SU-DHL-6 (cell line): ENCODE measurements around the gene RILPL1.

Source experiments
- H2AFZ ChIP-seq: fragments of 200-600 bp; sonication (generic); 2 replicates; pipeline ENCODE4 v1.6.1; 2014; ENCODE audit warnings: low read depth, mild to moderate bottlenecking, moderate library complexity, mixed read lengths, antibody characterized with exemption, low read length; ENCODE audit not compliant: severe bottlenecking
- H3F3A ChIP-seq: fragments of 200-600 bp; shearing (Covaris generic); 2 replicates; pipeline ENCODE4 v1.6.0; 2016; ENCODE audit warnings: antibody characterized with exemption, mild to moderate bottlenecking; ENCODE audit not compliant: insufficient read depth
- H3K27ac ChIP-seq: fragments of 200-600 bp; sonication (generic); 2 replicates; pipeline ENCODE4 v1.5.1; 2016; ENCODE audit warnings: low read depth, mild to moderate bottlenecking, low read length, moderate library complexity, mixed read lengths
- H3K27me3 ChIP-seq: fragments of 200-600 bp; sonication (generic), shearing (Covaris generic); 2 replicates; pipeline ENCODE4 v1.6.0; 2014; ENCODE audit warnings: mild to moderate bottlenecking, low read length
- H3K36me3 ChIP-seq: fragments of 200-600 bp; sonication (generic); 2 replicates; pipeline ENCODE4 v1.6.1; 2014; ENCODE audit warnings: mild to moderate bottlenecking, low read length, mixed read lengths
- H3K4me2 ChIP-seq: fragments of 300-600, 200-600 bp; shearing (Covaris generic), sonication (generic); 2 replicates; pipeline ENCODE4 v1.6.0; 2014; ENCODE audit warnings: low read length, low read depth, mild to moderate bottlenecking; ENCODE audit not compliant: poor library complexity, severe bottlenecking
- H3K4me3 ChIP-seq: fragments of 200-600 bp; sonication (generic); 2 replicates; pipeline ENCODE4 v1.5.1; 2014; ENCODE audit warnings: antibody characterized with exemption, low read length, mild to moderate bottlenecking, mixed read lengths; ENCODE audit not compliant: insufficient read depth, poor library complexity, severe bottlenecking
- H3K79me2 ChIP-seq: fragments of 200-600 bp; sonication (generic); 2 replicates; pipeline ENCODE4 v1.6.1; 2014; ENCODE audit warnings: mild to moderate bottlenecking, low read length, moderate library complexity; ENCODE audit not compliant: insufficient read depth
- H3K9ac ChIP-seq: fragments of 200-600 bp; sonication (generic); 2 replicates; pipeline ENCODE4 v1.7.0; 2014; ENCODE audit warnings: mild to moderate bottlenecking, low read length
- H3K9me2 ChIP-seq: fragments of 200-600 bp; sonication (generic); replicated peaks from 2 replicates; pipeline ENCODE4 v1.6.1; 2014; ENCODE audit warnings: low read length; ENCODE audit not compliant: insufficient read depth
- H3K9me3 ChIP-seq: fragments of 200-600 bp; sonication (generic); 2 replicates; pipeline ENCODE4 v1.6.1; 2014; ENCODE audit warnings: low read length, mixed read lengths; ENCODE audit not compliant: insufficient read depth
- H4K20me1 ChIP-seq: fragments of 200-600 bp; sonication (generic); 2 replicates; pipeline ENCODE4 v1.6.1; 2014; ENCODE audit warnings: low read depth, mild to moderate bottlenecking, antibody characterized with exemption, low read length, moderate library complexity, mixed read lengths
- EZH2phosphoT487 ChIP-seq: fragments of 200-600 bp; sonication (generic), shearing (Covaris generic); conservative IDR thresholded peaks from 2 replicates; pipeline ENCODE4 v1.6.1; 2018; ENCODE audit warnings: mild to moderate bottlenecking, antibody characterized with exemption, low read length, moderate library complexity, mixed read lengths
- TF ChIP-seq, protein P1 (sequence below): fragments of 200-600 bp; sonication (generic); IDR thresholded peaks from one replicate; pipeline ENCODE4 v1.5.1; 2017; ENCODE audit warnings: antibody characterized with exemption, mild to moderate bottlenecking, low read length, moderate library complexity; ENCODE audit not compliant: insufficient read depth, poor library complexity, severe bottlenecking

The RILPL1 gene

DNA sequence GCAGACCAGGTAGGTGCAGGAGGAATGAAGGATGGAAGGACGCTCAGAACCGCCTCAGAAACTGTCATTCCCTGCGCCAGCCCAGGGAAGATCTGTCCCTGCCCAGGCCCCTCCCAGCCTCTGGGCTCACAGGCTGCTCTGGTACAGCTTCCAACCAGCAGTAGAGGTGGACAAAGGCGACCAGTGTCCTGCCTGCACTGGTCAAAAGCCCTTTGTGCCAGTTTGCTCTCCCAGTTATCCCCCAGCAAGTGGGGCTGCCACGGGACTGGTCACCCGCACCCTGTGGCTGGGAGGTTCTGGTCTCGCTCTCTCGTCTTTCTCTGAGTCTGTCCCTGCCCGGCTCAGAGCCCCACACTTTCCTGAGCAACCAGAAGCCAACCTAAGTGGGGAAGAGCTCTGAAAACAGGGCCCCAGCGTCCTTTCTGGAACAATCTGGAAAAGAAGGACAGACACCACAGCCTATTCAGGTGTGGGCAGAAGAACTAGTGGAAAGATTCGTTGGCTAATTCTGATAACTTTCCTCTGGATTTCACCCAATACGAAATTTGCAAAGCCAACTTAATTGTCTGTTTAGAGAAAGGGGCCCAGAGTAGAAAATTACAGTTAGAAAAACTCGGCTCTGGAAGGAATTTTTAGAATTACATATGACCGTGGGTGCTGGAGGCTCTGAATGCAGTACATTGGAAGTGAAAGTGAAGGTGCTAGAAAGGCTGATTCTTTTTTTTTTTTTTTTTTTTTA is 53.9 kb downstream of the RILPL1 start:
- Histone ChIP-seq H3F3A (no peaks in the 10 kb centered on the region), H2AFZ (no peak overlapping the region), H3K9me2 (no peaks in the 10 kb centered on the region), H3K27me3 (no peaks in the 10 kb centered on the region), H3K36me3 (no peaks in the 10 kb centered on the region), H4K20me1 (no peaks in the 10 kb centered on the region), H3K4me2 (no peak overlapping the region), H3K9me3 (no peaks in the 10 kb centered on the region), H3K4me3 (no peak overlapping the region), H3K9ac (no peak overlapping the region), H3K79me2 (no peaks in the 10 kb centered on the region), H3K27ac (no peak overlapping the region)
- no peak for TF ChIP-seq EZH2phosphoT487
- TF ChIP-seq, protein P1, sequence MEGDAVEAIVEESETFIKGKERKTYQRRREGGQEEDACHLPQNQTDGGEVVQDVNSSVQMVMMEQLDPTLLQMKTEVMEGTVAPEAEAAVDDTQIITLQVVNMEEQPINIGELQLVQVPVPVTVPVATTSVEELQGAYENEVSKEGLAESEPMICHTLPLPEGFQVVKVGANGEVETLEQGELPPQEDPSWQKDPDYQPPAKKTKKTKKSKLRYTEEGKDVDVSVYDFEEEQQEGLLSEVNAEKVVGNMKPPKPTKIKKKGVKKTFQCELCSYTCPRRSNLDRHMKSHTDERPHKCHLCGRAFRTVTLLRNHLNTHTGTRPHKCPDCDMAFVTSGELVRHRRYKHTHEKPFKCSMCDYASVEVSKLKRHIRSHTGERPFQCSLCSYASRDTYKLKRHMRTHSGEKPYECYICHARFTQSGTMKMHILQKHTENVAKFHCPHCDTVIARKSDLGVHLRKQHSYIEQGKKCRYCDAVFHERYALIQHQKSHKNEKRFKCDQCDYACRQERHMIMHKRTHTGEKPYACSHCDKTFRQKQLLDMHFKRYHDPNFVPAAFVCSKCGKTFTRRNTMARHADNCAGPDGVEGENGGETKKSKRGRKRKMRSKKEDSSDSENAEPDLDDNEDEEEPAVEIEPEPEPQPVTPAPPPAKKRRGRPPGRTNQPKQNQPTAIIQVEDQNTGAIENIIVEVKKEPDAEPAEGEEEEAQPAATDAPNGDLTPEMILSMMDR, result no peak

DNA sequence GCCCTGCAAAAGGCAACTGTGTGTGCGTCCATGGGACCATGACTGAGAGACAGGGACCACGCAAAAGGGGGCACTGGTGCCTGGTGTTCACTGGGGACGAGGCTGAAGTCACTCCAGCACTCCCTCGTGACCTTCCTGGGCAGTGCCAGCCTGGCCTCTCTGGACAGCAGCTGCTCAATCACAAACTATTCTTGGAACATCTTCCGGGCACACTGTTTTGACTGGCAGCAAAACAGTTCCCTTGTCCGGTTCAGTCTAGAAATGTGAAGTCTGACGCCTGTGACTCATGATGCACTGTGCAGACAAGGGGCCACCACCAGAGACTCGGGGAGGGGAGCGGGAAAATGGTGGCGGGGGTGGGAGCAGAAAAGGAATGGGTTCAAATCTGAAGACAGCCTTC is 54.8 kb downstream of the RILPL1 start:
- Histone ChIP-seq H3K36me3 (no peaks in the 10 kb centered on the region), H3K9ac (no peak overlapping the region), H4K20me1 (no peaks in the 10 kb centered on the region), H3F3A (no peaks in the 10 kb centered on the region), H3K4me2 (no peak overlapping the region), H3K9me3 (no peaks in the 10 kb centered on the region), H2AFZ (no peak overlapping the region), H3K27me3 (no peaks in the 10 kb centered on the region), H3K4me3 (no peak overlapping the region), H3K27ac (no peak overlapping the region), H3K79me2 (no peaks in the 10 kb centered on the region), H3K9me2 (no peaks in the 10 kb centered on the region)
- TF ChIP-seq, protein P1, result no peak
- TF ChIP-seq EZH2phosphoT487, result no peak

DNA sequence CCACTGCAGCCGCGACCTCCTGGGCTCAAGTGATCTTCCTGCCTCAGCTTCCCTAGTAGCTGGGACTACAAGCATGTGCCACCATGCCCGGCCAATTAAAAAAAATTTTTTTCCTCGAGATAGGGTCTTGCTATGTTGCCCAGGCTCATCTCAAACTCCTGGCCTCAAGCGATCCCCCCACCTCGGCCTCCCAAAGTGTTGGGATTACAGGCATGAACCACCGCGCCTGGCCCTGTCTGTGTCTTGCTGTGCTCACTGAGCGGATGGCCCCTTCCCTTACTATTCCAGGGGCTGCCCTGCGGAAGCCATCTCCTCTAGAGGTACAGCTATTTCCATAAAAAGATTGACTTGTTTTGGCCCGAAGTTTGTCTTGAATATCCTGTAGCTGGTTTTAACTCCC is 55.5 kb downstream of the RILPL1 start:
- TF ChIP-seq, protein P1, result no peak
- no peak for TF ChIP-seq EZH2phosphoT487
- Histone ChIP-seq H3F3A (no peaks in the 10 kb centered on the region), H3K9me2 (no peaks in the 10 kb centered on the region), H3K9me3 (no peaks in the 10 kb centered on the region), H3K4me3 (no peak overlapping the region), H3K79me2 (no peaks in the 10 kb centered on the region), H2AFZ (no peak overlapping the region), H3K27me3 (no peaks in the 10 kb centered on the region), H3K4me2 (no peak overlapping the region), H4K20me1 (no peaks in the 10 kb centered on the region), H3K27ac (no peak overlapping the region), H3K36me3 (no peaks in the 10 kb centered on the region), H3K9ac (no peak overlapping the region)
